Occipital lobe (tissue), 2 donors: Measurements from ENCODE around the gene SPATA25. TPM values are rescaled to one million over a fixed set of nuclear protein-coding genes. Genes with fewer than 3 reads are reported as not detected.

Experiments used
- DNase-seq: peaks from one replicate; lab custom pipeline; 2025; lab: John Stamatoyannopoulos, UW
- total RNA-seq: library from RNA; depleted of rRNA; stranded (reverse); fragments of >200 nt; gene quantifications from one replicate; pipeline ENCODE4 v1.2.3, GENCODE V29; 2014

The SPATA25 gene
- total RNA-seq, 1 donor from 2014 or later, result 1.7 TPM

DNA sequence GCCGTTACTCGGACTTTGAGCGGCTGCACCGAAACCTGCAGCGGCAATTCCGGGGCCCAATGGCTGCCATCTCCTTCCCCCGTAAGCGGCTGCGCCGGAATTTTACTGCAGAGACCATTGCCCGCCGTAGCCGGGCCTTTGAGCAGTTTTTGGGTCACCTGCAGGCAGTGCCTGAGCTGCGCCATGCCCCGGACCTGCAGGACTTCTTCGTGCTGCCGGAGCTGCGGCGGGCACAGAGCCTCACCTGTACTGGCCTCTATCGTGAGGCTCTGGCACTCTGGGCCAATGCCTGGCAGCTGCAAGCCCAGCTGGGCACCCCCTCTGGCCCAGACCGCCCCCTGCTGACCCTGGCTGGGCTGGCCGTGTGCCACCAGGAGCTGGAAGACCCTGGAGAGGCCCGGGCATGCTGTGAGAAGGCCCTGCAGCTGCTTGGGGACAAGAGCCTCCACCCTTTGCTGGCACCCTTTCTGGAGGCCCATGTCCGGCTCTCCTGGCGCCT is 46.7 kb downstream of the SPATA25 start:
- DNase-seq, result no peak

DNA sequence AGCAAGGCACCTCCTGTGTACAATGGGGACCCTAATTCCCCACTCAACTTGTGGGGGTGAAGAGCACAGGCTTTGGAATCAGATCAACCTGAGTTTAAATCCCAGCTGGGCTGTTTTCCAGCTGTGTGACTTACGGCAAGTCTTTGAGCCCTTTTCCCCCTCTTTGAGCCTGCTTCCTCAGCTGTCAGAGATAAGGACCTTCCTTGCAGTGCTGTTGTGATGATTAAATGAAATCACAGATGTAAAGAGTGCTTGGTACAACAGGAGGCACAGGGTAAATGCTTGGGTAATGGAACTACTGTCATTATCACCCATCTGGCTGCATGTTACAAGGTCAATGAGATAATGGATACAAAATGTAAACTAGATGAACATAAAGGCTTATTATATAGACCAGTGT is 50.6 kb downstream of the SPATA25 start:
- no peak for DNase-seq

Other genes with a start within 250 kb of the SPATA25 start
- not detected for gene WFDC11, start 217.4 kb downstream of the SPATA25 start, total RNA-seq
- not detected for gene WFDC13, start 185.6 kb downstream of the SPATA25 start, total RNA-seq
- not detected for gene WFDC10B, start 182.6 kb downstream of the SPATA25 start, total RNA-seq
- gene SPINT4, start 165.3 kb downstream of the SPATA25 start, total RNA-seq, result not detected
- gene WFDC3, start 95.7 kb downstream of the SPATA25 start, total RNA-seq, result not detected
- gene DNTTIP1, start 95.7 kb downstream of the SPATA25 start, total RNA-seq, result 9.2 TPM
- gene UBE2C, start 75.0 kb downstream of the SPATA25 start, total RNA-seq, result 6.9 TPM
- gene TNNC2, start 60.3 kb downstream of the SPATA25 start, total RNA-seq, result 1.2 TPM
- 22.8 TPM for gene SNX21, start 53.8 kb downstream of the SPATA25 start, total RNA-seq
- 21.5 TPM for gene ACOT8, start 30.2 kb downstream of the SPATA25 start, total RNA-seq
- gene ZSWIM3, start 30.0 kb downstream of the SPATA25 start, total RNA-seq, result 13.9 TPM
- 5.5 TPM for gene ZSWIM1, start 6.4 kb downstream of the SPATA25 start, total RNA-seq
- gene NEURL2, start 3.6 kb upstream of the SPATA25 start, total RNA-seq, result 2.8 TPM
- 15.8 TPM for gene CTSA, start 3.7 kb upstream of the SPATA25 start, total RNA-seq
- 19.0 TPM for gene PLTP, start 24.5 kb upstream of the SPATA25 start, total RNA-seq
- 14.5 TPM for gene PCIF1, start 47.1 kb upstream of the SPATA25 start, total RNA-seq
- 13.9 TPM for gene ZNF335, start 84.6 kb upstream of the SPATA25 start, total RNA-seq
- gene MMP9, start 121.3 kb upstream of the SPATA25 start, total RNA-seq, result not detected
- gene SLC12A5, start 141.6 kb upstream of the SPATA25 start, total RNA-seq, result 19.2 TPM
- gene NCOA5, start 202.3 kb upstream of the SPATA25 start, total RNA-seq, result 20.4 TPM
- 0.62 TPM for gene CD40, start 230.7 kb upstream of the SPATA25 start, total RNA-seq